Upper lobe of right lung (tissue), 1 donor: ENCODE data around the gene CLCN7. TPM values are rescaled to one million over a fixed set of nuclear protein-coding genes. Genes with fewer than 3 reads are reported as not detected.

Source experiments
- ATAC-seq: fragments of 200-7000 bp; cut with Tn5 transposase; one replicate; pipeline ENCODE4 v1.9.1; 2020; ENCODE audit warnings: mild to moderate bottlenecking, moderate library complexity
- DNase-seq: peaks from one replicate; pipeline ENCODE4 v3.0.0-alpha.2; 2020
- H3K27ac ChIP-seq: fragments of 200-600 bp; one replicate; pipeline ENCODE4 v1.8.0; 2022
- H3K27me3 ChIP-seq: fragments of 200-600 bp; one replicate; pipeline ENCODE4 v1.8.0; 2022; ENCODE audit warnings: mild to moderate bottlenecking
- H3K36me3 ChIP-seq: fragments of 200-600 bp; one replicate; pipeline ENCODE4 v1.8.0; 2022
- H3K4me1 ChIP-seq: fragments of 200-600 bp; one replicate; pipeline ENCODE4 v1.8.0; 2022
- H3K4me3 ChIP-seq: fragments of 200-600 bp; one replicate; pipeline ENCODE4 v1.8.0; 2022; ENCODE audit warnings: mild to moderate bottlenecking
- H3K9me3 ChIP-seq: fragments of 200-600 bp; one replicate; pipeline ENCODE4 v1.8.0; 2022
- intact Hi-C: fragments of 100-400 bp; cut with DNase I; formaldehyde crosslinking; loops from one replicate; pipeline ENCODE4 v1.11.0; 2022
- total RNA-seq: library from RNA; stranded (reverse); fragmentation: NEBNext Ultra II Directional; extraction: Animal tissue kit (Norgen Biotek cat#: 25700); gene quantifications from one replicate; pipeline ENCODE4 v1.2.1, GENCODE V29; 2021
- TF ChIP-seq, protein P1 (sequence below): fragments of 200-600 bp; IDR thresholded peaks from one replicate; pipeline ENCODE4 v1.8.0; 2022; ENCODE audit warnings: antibody characterized with exemption
- donor health status: DM: no; HTN: yes; CAD: no; lungs with severe emphysema.

CLCN7 gene
- total RNA-seq, 1 donor from 2014 or later = 138 TPM

DNA sequence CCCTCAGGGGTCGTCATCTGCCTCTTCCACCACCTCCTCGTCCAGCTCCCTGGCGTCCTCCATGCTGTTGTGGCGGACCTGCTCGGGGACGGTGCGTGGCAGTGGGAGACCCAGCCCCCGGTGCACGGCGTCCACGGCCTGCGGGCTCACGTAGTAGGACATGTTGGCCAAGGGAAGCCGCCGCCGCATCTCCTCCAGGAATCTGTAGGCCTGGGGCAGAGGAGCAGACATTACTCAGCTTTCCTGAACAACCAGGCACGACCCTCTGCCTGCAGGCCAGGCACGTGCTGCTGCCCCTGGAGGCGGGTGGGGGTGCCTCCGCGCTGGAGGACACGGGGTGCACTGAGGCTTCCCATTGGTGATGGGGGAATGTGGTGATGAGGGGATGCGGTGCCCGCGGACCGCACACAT, 36.1 kb upstream of the CLCN7 start:
- peaks cover 6% of the 10 kb centered on the region for H3K9me3 ChIP-seq
- H3K27ac ChIP-seq = no peak overlapping the region
- ATAC-seq = no peak
- H3K27me3 ChIP-seq = no peaks in the 10 kb centered on the region
- intact Hi-C loops = no loop called here
- H3K4me3 ChIP-seq = no peak overlapping the region
- no peak for DNase-seq
- H3K36me3 ChIP-seq = peaks cover 4% of the 10 kb centered on the region
- TF ChIP-seq, protein P1, sequence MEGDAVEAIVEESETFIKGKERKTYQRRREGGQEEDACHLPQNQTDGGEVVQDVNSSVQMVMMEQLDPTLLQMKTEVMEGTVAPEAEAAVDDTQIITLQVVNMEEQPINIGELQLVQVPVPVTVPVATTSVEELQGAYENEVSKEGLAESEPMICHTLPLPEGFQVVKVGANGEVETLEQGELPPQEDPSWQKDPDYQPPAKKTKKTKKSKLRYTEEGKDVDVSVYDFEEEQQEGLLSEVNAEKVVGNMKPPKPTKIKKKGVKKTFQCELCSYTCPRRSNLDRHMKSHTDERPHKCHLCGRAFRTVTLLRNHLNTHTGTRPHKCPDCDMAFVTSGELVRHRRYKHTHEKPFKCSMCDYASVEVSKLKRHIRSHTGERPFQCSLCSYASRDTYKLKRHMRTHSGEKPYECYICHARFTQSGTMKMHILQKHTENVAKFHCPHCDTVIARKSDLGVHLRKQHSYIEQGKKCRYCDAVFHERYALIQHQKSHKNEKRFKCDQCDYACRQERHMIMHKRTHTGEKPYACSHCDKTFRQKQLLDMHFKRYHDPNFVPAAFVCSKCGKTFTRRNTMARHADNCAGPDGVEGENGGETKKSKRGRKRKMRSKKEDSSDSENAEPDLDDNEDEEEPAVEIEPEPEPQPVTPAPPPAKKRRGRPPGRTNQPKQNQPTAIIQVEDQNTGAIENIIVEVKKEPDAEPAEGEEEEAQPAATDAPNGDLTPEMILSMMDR = no peak
- peaks cover 4% of the 10 kb centered on the region for H3K4me1 ChIP-seq

DNA sequence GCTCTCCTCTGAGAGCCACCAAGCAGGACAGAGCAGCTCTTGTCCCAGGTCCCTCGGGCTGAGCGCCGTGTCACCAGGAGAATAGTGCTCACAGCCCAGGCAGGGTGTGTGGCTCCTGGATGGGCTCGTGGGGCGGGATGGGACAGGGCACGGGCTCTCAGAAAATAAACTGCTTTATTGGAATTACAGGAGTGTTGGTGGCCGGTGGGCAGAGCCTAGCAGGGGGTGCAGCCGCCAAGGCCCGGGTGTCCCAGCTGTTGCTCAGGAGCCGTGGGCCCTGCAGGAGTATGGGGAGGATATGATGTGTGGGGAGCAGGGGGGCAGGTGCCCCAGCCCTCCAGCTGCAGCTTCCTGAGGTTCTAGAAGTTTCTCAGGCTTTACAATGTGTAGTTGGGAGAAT, 35.4 kb upstream of the CLCN7 start:
- intact Hi-C loops = no loop called here
- H3K27ac ChIP-seq = peak overlapping the region; percentile 53
- peaks cover 6% of the 10 kb centered on the region for H3K9me3 ChIP-seq
- TF ChIP-seq, protein P1 = no peak
- no peaks in the 10 kb centered on the region for H3K27me3 ChIP-seq
- DNase-seq = no peak
- peaks cover 4% of the 10 kb centered on the region for H3K4me1 ChIP-seq
- H3K4me3 ChIP-seq = no peak overlapping the region
- no peak for ATAC-seq
- peaks cover 4% of the 10 kb centered on the region for H3K36me3 ChIP-seq

DNA sequence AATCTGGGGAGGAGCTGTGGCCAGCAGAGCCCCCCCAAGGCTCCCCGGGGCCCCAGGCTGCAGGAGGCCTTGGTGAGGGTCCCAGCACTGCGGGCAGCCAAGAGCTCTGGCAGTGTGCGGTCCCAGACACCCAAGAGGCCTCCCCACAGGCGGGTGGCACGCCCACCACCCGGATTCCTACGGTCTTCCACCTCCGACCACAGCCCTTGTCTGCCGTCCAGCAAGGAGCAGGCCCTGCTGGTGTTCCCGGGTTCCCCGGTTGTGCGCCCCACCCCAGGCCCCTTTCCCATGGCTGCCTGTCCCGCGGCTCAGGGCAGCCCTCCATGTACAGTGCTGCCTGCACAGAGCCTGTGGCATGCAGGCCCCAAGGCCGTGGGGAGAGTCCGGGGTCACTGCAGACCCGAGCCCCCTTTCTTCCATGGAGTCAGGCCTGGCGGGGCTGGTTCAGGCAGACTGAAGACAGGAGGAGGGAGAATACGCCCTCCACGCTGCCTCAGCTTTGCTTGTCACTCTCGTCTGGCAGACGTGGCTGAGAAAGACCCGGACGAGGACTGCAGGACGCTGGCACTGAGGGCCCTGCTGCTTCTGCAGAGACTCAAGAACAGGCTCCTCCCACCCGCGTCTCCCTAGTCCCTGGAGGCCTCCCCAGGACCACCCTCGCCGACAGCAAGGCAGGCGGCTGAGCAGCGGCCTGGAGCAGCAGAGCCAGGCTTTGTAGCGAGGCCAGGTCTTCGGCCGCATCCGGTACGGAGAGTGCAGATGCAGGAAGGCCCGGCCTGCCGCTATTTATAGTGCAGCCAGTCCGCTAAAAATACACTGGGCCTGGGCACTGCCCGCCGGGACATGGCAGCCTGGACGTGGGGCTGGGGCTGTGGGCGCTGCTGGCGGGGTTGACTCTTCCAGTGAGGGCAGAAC, 34.7 kb upstream of the CLCN7 start:
- ATAC-seq = peak; percentile 58
- TF ChIP-seq, protein P1 = no peak
- H3K36me3 ChIP-seq = peaks cover 4% of the 10 kb centered on the region
- intact Hi-C loops = no loop called here
- H3K4me3 ChIP-seq = no peak overlapping the region
- no peaks in the 10 kb centered on the region for H3K27me3 ChIP-seq
- H3K9me3 ChIP-seq = peaks cover 4% of the 10 kb centered on the region
- H3K4me1 ChIP-seq = peaks cover 4% of the 10 kb centered on the region
- H3K27ac ChIP-seq = peak overlapping the region; percentile 53
- DNase-seq = no peak

DNA sequence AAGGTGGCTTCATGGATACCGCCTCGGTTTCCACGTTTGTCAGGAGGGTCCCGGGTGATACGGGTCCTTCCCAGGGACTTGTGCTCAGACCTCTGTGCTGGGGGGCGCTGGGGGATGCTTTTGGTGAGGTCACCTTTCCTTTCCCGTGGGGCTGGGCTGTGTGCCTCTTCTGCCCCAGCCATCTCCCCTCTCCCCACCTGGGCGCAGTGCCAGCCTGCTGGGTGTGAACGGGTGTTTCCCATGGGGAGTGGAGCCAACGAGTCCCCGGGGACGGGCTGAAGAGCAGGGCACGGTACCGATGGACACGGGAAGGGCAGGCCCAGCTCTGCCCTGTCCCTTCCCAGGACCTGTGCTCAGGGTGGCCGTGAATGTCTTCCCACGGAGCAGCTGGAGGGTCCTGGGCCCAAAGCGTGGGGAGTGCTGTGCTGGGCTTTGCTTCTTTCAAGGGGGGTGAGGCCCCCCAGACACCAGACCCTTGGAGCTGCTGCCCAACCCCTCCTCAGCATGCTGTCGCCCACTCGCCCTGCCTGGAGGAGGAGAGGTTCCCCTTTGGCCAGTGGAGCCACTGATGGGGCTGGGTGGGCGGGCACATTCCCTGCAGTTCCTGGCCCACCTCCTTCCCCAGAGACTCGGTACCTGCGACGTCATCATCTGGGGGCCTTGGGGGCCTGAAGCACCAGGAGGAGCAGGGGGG, 33.8 kb upstream of the CLCN7 start:
- intact Hi-C loops = no loop called here

DNA sequence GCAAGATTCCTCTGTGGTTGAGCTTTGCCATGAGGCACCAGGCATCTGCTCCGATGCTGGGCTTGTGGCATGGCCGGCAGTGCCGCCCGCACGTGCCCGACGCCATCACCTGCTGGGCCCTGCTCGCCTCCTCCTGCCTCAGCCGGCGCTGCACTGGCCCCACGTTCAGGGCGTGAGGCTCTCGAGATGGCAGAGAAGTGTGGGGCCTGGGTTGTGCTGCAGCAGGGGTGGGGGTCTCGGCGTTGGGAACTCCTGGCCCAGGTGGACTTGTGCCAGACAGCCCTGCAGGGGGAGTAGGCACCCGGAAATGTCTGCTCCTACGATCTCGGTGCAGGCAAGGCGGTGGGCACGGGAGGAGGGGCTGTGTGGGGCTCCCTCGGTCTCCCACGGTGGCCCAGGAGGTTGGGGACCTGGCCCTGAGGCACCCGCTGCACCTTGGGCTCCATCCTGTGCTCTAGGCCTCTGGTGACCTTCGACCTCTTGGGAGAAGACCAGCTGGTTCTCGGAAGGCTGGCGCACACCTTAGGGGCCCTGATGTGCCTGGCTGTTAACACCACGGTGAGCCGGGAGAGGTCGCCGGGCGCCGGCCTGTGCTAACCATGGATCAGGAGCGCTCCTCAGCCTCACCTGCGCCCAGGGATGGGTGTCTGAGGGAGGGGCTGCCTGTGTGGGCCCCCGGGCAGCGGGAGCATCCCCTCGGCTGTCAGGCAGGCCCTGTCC, 31.8 kb upstream of the CLCN7 start:
- intact Hi-C loops = no loop called here
- no peaks in the 10 kb centered on the region for H3K27me3 ChIP-seq
- peaks cover 4% of the 10 kb centered on the region for H3K4me1 ChIP-seq
- DNase-seq (no peak), ATAC-seq (no peak)
- no peaks in the 10 kb centered on the region for H3K9me3 ChIP-seq
- H3K4me3 ChIP-seq = no peak overlapping the region
- TF ChIP-seq, protein P1 = no peak
- H3K27ac ChIP-seq = no peak overlapping the region
- peaks cover 23% of the 10 kb centered on the region for H3K36me3 ChIP-seq

More for the DNA sequence above, 33.8 kb upstream of the CLCN7 start:
- peak overlapping the region; percentile 53 for H3K27ac ChIP-seq
- peaks cover 4% of the 10 kb centered on the region for H3K36me3 ChIP-seq
- no peaks in the 10 kb centered on the region for H3K9me3 ChIP-seq
- ATAC-seq = no peak
- H3K4me3 ChIP-seq = no peak overlapping the region
- H3K4me1 ChIP-seq = peaks cover 4% of the 10 kb centered on the region
- no peaks in the 10 kb centered on the region for H3K27me3 ChIP-seq
- TF ChIP-seq, protein P1 = no peak
- DNase-seq = no peak
